NCI-H524 (cell line): ENCODE measurements around the gene LCN2.

ENCODE experiments used
- DNase-seq, 2 experiments: peaks; one replicate each; lab custom pipeline; 2025; lab: John Stamatoyannopoulos, UW

The LCN2 gene

DNA sequence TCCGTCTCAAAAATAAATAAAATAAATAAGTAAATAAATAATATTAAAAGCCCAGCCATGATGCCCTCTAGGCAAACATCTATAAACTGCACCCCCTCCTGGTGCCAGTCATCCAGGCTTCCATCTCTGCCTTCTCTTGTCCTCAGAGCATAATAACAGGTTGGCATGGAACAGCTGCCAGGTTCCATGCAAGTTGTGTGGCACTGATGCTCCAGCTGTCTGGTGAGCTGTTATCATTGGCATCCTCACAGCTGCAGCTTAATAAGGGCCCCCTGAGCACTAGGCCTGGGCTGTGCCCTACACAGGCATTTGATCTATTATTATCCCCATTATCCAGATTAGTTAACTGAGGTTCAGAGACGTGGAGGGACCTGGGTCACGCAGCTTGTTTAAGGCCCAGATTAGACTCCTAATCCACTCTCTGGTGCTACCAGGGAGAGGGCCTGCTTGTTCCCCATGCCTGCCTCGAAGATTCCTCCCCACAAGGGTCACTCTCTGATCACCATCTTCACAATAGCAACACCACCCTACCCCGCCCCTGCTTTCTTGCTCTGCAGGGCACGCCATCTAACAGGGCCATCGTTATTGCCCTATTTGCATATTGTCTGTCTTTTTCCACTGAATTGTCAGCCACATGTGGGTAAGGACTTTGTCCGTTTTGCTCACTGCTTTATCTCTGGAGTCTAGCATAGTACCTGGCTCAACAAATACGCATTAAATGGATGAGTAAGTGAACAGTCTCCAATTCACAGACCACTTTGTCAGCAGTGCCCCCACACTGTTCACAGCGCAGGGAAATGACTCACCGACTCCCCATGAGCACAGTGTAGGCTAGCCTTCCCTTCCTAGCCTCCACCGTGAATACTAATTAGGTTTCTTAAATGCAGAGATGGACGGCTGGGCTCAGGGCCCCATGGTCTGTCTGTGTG lies 52.5 kb downstream of the LCN2 start:
- no peak for DNase-seq

DNA sequence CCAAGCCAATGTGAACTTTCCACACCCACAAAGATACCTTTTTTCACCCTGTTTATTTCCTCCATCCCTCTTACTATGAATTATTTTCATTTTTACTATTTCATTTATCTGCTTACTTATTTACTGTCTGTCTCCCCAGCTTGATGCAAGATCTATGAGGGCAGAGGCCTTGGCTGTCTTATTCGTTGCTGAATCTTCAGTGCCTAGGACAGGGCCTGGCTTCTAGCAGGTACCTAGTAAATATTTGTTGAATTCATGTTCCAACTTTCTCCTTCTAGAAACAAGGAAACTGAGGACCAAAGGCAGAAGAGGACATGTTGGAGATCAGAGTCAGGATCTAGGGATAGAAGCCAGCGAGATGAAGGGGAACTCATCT lies 53.4 kb downstream of the LCN2 start:
- no peak for DNase-seq
